Panc1 (cell line): ENCODE measurements around the gene ZCCHC7. TPM values are rescaled to one million over a fixed set of nuclear protein-coding genes. Genes with fewer than 3 reads are reported as not detected.

ENCODE experiments used
- ATAC-seq: fragments of 200-7000 bp; cut with Tn5 transposase; 2 replicates; pipeline ENCODE4 v1.9.1; 2020; ENCODE audit warnings: mild to moderate bottlenecking, moderate library complexity
- BruUV-seq: library from RNA; stranded (reverse); fragments of 400-500 nt; replicated peaks from 2 replicates; lab custom pipeline; 2021; lab: Mats Ljungman, UMichigan
- CTCF ChIA-PET: fragments of 300-600 bp; sonication (Branson Sonifier 250); formaldehyde crosslinking; loops from one replicate; lab custom pipeline; 2022; ENCODE audit warnings: antibody characterized with exemption; lab: Charles Lee
- POLR2A ChIA-PET: fragments of 300-600 bp; sonication (Branson Sonifier 250); formaldehyde crosslinking; loops from one replicate; lab custom pipeline; 2022; ENCODE audit warnings: antibody characterized with exemption; lab: Charles Lee
- DNase-seq: peaks from one replicate; pipeline ENCODE4 v3.0.0-alpha.2; 2010; ENCODE audit warnings: low read depth, low spot score
- H3K27ac ChIP-seq: 2 replicates; pipeline ENCODE4 v1.5.1; 2011; ENCODE audit warnings: mild to moderate bottlenecking, low read length, inconsistent platforms
- H3K27me3 ChIP-seq: fragments of 200-500 bp; sonication (Bioruptor generic); 2 replicates; pipeline ENCODE4 v1.6.0; 2014; ENCODE audit warnings: low read length, inconsistent platforms; ENCODE audit not compliant: control insufficient read depth, insufficient read depth
- H3K36me3 ChIP-seq: fragments of 200-500 bp; sonication (Bioruptor generic); 2 replicates; pipeline ENCODE4 v1.5.1; 2014; ENCODE audit warnings: inconsistent platforms, mild to moderate bottlenecking, low read length, moderate library complexity; ENCODE audit not compliant: control insufficient read depth, insufficient read depth
- H3K4me1 ChIP-seq: 2 replicates; pipeline ENCODE4 v1.5.1; 2011; ENCODE audit warnings: inconsistent platforms, mild to moderate bottlenecking, low read length, moderate library complexity; ENCODE audit not compliant: control insufficient read depth, insufficient read depth
- H3K4me3 ChIP-seq, 2 experiments: 2 replicates each; pipeline ENCODE4 v1.5.1; 2011 to 2012; ENCODE audit warnings: low read depth in 2 of 2, low read length in 2 of 2, mild to moderate bottlenecking in 2 of 2, inconsistent platforms in 1 of 2, moderate library complexity in 1 of 2
- H3K9me3 ChIP-seq: fragments of 200-500 bp; sonication (Bioruptor generic); 2 replicates; pipeline ENCODE4 v1.5.1; 2014; ENCODE audit warnings: low read depth, mild to moderate bottlenecking, inconsistent platforms, low read length, moderate library complexity; ENCODE audit not compliant: control insufficient read depth, insufficient read depth
- CTCF ChIP-seq: fragments of 450-650 bp; IDR thresholded peaks from 2 replicates; pipeline ENCODE4 v1.5.1; 2017; ENCODE audit warnings: mild to moderate bottlenecking
- POLR2AphosphoS5 ChIP-seq: IDR thresholded peaks from 2 replicates; pipeline ENCODE4 v1.6.1; 2012; ENCODE audit warnings: mild to moderate bottlenecking, low read depth, low read length, moderate library complexity
- REST ChIP-seq, 2 experiments: IDR thresholded peaks; 2 replicates each; pipeline ENCODE4 v1.6.1; 2011 to 2012; ENCODE audit warnings: low read depth in 2 of 2, control low read depth in 1 of 2, low read length in 1 of 2, mild to moderate bottlenecking in 1 of 2, moderate library complexity in 1 of 2; ENCODE audit not compliant: insufficient read depth in 1 of 2
- SIN3A ChIP-seq: IDR thresholded peaks from 2 replicates; pipeline ENCODE4 v1.6.1; 2012; ENCODE audit warnings: low read depth, mild to moderate bottlenecking, low read length, moderate library complexity, borderline replicate concordance; ENCODE audit not compliant: insufficient read depth
- TCF7L2 ChIP-seq: IDR thresholded peaks from 2 replicates; pipeline ENCODE4 v1.6.1; 2011; ENCODE audit warnings: mild to moderate bottlenecking, low read depth, low read length, inconsistent platforms
- in situ Hi-C: cut with HindIII; loops from 2 replicates; pipeline ENCODE4 v1.10.0; 2016; ENCODE audit warnings: low sequenced_read_pairs, low pct_unique_long_range_greater_than_20kb
- intact Hi-C: fragments of 100-400 bp; cut with micrococcal nuclease; formaldehyde crosslinking; loops from one replicate; pipeline ENCODE4 v1.10.0; 2022; ENCODE audit not compliant: unreplicated experiment
- total RNA-seq: library from RNA; stranded (reverse); gene quantifications from one replicate; pipeline ENCODE4 v1.2.1, GENCODE V29; 2021; ENCODE audit not compliant: unreplicated experiment

Gene ZCCHC7
- total RNA-seq, 1 experiment from 2014 or later: 43.7 TPM

GRCh38 chr9:37325778-37326177 is 205.4 kb downstream of the ZCCHC7 start:
- ATAC-seq (no peak), DNase-seq (no peak)
- H3K36me3 ChIP-seq: no peaks in the 10 kb centered on the region
- in situ Hi-C loops (no loop called here), intact Hi-C loops (loop anchor here (5.0 kb wide), 1 partner anchor 48 kb away; no protein-coding TSS in a partner anchor)
- H3K9me3 ChIP-seq: no peaks in the 10 kb centered on the region
- no peaks in the 10 kb centered on the region for H3K27me3 ChIP-seq
- TF ChIP-seq TCF7L2: no peak
- no peak for TF ChIP-seq SIN3A
- H3K27ac ChIP-seq: no peak overlapping the region
- POLR2A ChIA-PET: interaction anchor here (0.5 to 0.6 kb wide), 2 partner anchors 134 to 335 kb away, joined by 4 to 9 read pairs; no protein-coding TSS in a partner anchor
- H3K4me3 ChIP-seq: no peak overlapping the region
- BruUV-seq: no TSS peak
- peaks cover 5% of the 10 kb centered on the region; the same call in 1 of the 2 replicates for H3K4me1 ChIP-seq
- CTCF ChIA-PET: no interaction called here

- H3K36me3 ChIP-seq: no peaks in the 10 kb centered on the region
- no peak overlapping the region for H3K4me3 ChIP-seq
- H3K27me3 ChIP-seq: no peaks in the 10 kb centered on the region
- no peak for DNase-seq
- no TSS peak for BruUV-seq
- H3K9me3 ChIP-seq: no peaks in the 10 kb centered on the region
- in situ Hi-C loops: no loop called here
- ChIA-PET POLR2A (no interaction called here), CTCF (no interaction called here)
- intact Hi-C loops: loop anchor here (5.0 kb wide), 1 partner anchor 50 kb away; no protein-coding TSS in a partner anchor
- peaks cover 5% of the 10 kb centered on the region; the same call in 1 of the 2 replicates for H3K4me1 ChIP-seq
- no peak for ATAC-seq
- no peak overlapping the region for H3K27ac ChIP-seq
- no peak for TF ChIP-seq SIN3A
- TF ChIP-seq TCF7L2: no peak
- TF ChIP-seq CTCF: no peak
These were observed 207.2 kb downstream of the ZCCHC7 start for GRCh38 chr9:37327553-37327952.

- ChIA-PET POLR2A (interaction anchor here (0.5 kb wide), 1 partner anchor 435 kb away, joined by 8 read pairs; no protein-coding TSS in a partner anchor), CTCF (interaction anchor here (1.2 to 1.8 kb wide), 2 partner anchors 322 to 333 kb away, joined by 3 to 7 read pairs; no protein-coding TSS in a partner anchor)
- no peak for ATAC-seq
These were observed 208.3 kb downstream of the ZCCHC7 start for GRCh38 chr9:37328556-37329227.

More at GRCh38 chr9:37328556-37329227, 208.3 kb downstream of the ZCCHC7 start:
- no peak for DNase-seq
- no peak overlapping the region for H3K4me3 ChIP-seq
- no peak overlapping the region for H3K27ac ChIP-seq
- no peaks in the 10 kb centered on the region for H3K36me3 ChIP-seq
- in situ Hi-C loops (no loop called here), intact Hi-C loops (loop anchor here (5.0 kb wide), 1 partner anchor 51 kb away; no protein-coding TSS in a partner anchor)
- TF ChIP-seq REST (IDR thresholded peaks at IDR 0.05; ENCODE audit: insufficient read depth in 1 of 2, low read depth in 2 of 2, low read length in 1 of 2): no peak
- no peak for TF ChIP-seq CTCF
- TF ChIP-seq POLR2AphosphoS5: no peak
- no peak for TF ChIP-seq SIN3A
- no peak for TF ChIP-seq TCF7L2
- no TSS peak for BruUV-seq
- H3K4me1 ChIP-seq: peaks cover 5% of the 10 kb centered on the region; the same call in 1 of the 2 replicates
- no peaks in the 10 kb centered on the region for H3K27me3 ChIP-seq
- H3K9me3 ChIP-seq: no peaks in the 10 kb centered on the region
